Mucosa of descending colon (tissue), 3 donors: Measurements from ENCODE around the gene PFKFB2. TPM values are rescaled to one million over a fixed set of nuclear protein-coding genes. Genes with fewer than 3 reads are reported as not detected.

Experiments
- ATAC-seq: fragments of 200-7000 bp; cut with Tn5 transposase; one replicate; pipeline ENCODE4 v1.9.1; 2020; ENCODE audit warnings: mild to moderate bottlenecking, moderate library complexity
- DNase-seq, 3 donors: peaks; one replicate each; pipeline ENCODE4 v3.0.0-alpha.2; 2020
- H3K36me3 ChIP-seq: fragments of 200-600 bp; one replicate; pipeline ENCODE4 v1.8.0; 2021; ENCODE audit warnings: low read depth, mild to moderate bottlenecking
- H3K4me1 ChIP-seq: fragments of 200-600 bp; one replicate; pipeline ENCODE4 v1.8.0; 2021; ENCODE audit warnings: low read depth, mild to moderate bottlenecking
- H3K4me3 ChIP-seq: fragments of 200-600 bp; one replicate; pipeline ENCODE4 v1.8.0; 2021; ENCODE audit warnings: mild to moderate bottlenecking
- H3K9me3 ChIP-seq: fragments of 200-600 bp; one replicate; pipeline ENCODE4 v1.8.0; 2021; ENCODE audit warnings: mild to moderate bottlenecking
- CTCF ChIP-seq: fragments of 200-600 bp; IDR thresholded peaks from one replicate; pipeline ENCODE4 v1.8.0; 2022; ENCODE audit warnings: antibody characterized with exemption, mild to moderate bottlenecking
- intact Hi-C, 2 donors: fragments of 100-400 bp; cut with DNase I in 1 of 2; cut with micrococcal nuclease in 1 of 2; formaldehyde crosslinking; loops; one replicate each; pipeline versions ENCODE4 v1.11.0 to v1.11.1; 2022; cut with DNase I, micrococcal nuclease
- total RNA-seq, 3 donors: library from RNA; stranded (reverse); fragmentation: NEBNext Ultra II Directional in 2 of 3; extraction: Animal tissue kit (Norgen Biotek cat#: 25700) in 2 of 3; gene quantifications; one replicate each; pipeline versions ENCODE4 v1.2.1 to v1.2.4, GENCODE V29; 2021 to 2023
- donor health status: DM: no; HTN: no; CAD: no; lungs with moderate emphysema.
- donor health status: DM: no; HTN: no; CAD: no.
- donor health status: DM: no; HTN: yes; CAD: no.

PFKFB2 gene
- total RNA-seq, 3 donors from 2014 or later = 45.1 to 118 (median 90.2) TPM

- Histone ChIP-seq H3K4me3 (no peak overlapping the region), H3K4me1 (peaks cover 8% of the 10 kb centered on the region), H3K9me3 (no peaks in the 10 kb centered on the region), H3K36me3 (no peaks in the 10 kb centered on the region)
- no peak for TF ChIP-seq CTCF
- ATAC-seq = no peak
- no peak for DNase-seq
- intact Hi-C loops = no loop called here
Observed at GRCh38 chr1:207015791-207016190, 37.3 kb upstream of the PFKFB2 start.

GRCh38 chr1:207017615-207018559 is 35.2 kb upstream of the PFKFB2 start:
- TF ChIP-seq CTCF = no peak
- DNase-seq (peak in 1 of 3 donors; percentile 65), ATAC-seq (peak; percentile 71)
- Histone ChIP-seq H3K4me3 (no peak overlapping the region), H3K4me1 (peaks cover 8% of the 10 kb centered on the region), H3K9me3 (no peaks in the 10 kb centered on the region), H3K36me3 (no peaks in the 10 kb centered on the region)
- intact Hi-C loops = no loop called here

- H3K4me1 ChIP-seq = peaks cover 8% of the 10 kb centered on the region
- no peak for TF ChIP-seq CTCF
- ATAC-seq (no peak), DNase-seq (no peak)
- intact Hi-C loops = no loop called here
- H3K9me3 ChIP-seq = no peaks in the 10 kb centered on the region
- H3K4me3 ChIP-seq = no peak overlapping the region
- H3K36me3 ChIP-seq = no peaks in the 10 kb centered on the region
Observed at GRCh38 chr1:207018707-207019106, 34.4 kb upstream of the PFKFB2 start.

GRCh38 chr1:207019161-207019560 is 33.9 kb upstream of the PFKFB2 start:
- no peak overlapping the region for H3K4me3 ChIP-seq
- H3K36me3 ChIP-seq = no peaks in the 10 kb centered on the region
- ATAC-seq = no peak
- no peak for DNase-seq
- H3K4me1 ChIP-seq = peaks cover 8% of the 10 kb centered on the region
- no peaks in the 10 kb centered on the region for H3K9me3 ChIP-seq
- intact Hi-C loops = no loop called here
- TF ChIP-seq CTCF = no peak

GRCh38 chr1:207019661-207020060 is 33.4 kb upstream of the PFKFB2 start:
- TF ChIP-seq CTCF = no peak
- H3K36me3 ChIP-seq = no peaks in the 10 kb centered on the region
- no peak for ATAC-seq
- no peak for DNase-seq
- no peak overlapping the region for H3K4me3 ChIP-seq
- H3K9me3 ChIP-seq = no peaks in the 10 kb centered on the region
- peaks cover 8% of the 10 kb centered on the region for H3K4me1 ChIP-seq
- intact Hi-C loops = no loop called here
